H9 (cell line): Measurements from ENCODE around the gene VAV3. TPM values are rescaled to one million over a fixed set of nuclear protein-coding genes. Genes with fewer than 3 reads are reported as not detected.

Experiments
- DNase-seq: peaks from one replicate; pipeline ENCODE4 v3.0.0-alpha.2; 2017
- H2AFZ ChIP-seq: one replicate; pipeline ENCODE4 v1.6.1; 2013; ENCODE audit warnings: mild to moderate bottlenecking, low read length, control low read depth, moderate library complexity
- H2AK5ac ChIP-seq: 2 replicates; pipeline ENCODE4 v1.6.1; 2013; ENCODE audit warnings: low read length, control low read depth, mixed read lengths; ENCODE audit not compliant: insufficient read length
- H2BK120ac ChIP-seq: one replicate; pipeline ENCODE4 v1.6.1; 2013; ENCODE audit warnings: low read depth, mild to moderate bottlenecking, low read length, control low read depth, inconsistent platforms; ENCODE audit not compliant: poor library complexity, severe bottlenecking
- H2BK12ac ChIP-seq: 2 replicates; pipeline ENCODE4 v1.6.1; 2013; ENCODE audit warnings: low read length, control low read depth, mixed read lengths, low read depth; ENCODE audit not compliant: insufficient read length
- H2BK15ac ChIP-seq: 2 replicates; pipeline ENCODE4 v1.6.1; 2013; ENCODE audit warnings: low read depth, low read length, control low read depth
- H2BK20ac ChIP-seq: one replicate; pipeline ENCODE4 v1.6.1; 2013; ENCODE audit warnings: low read depth, mild to moderate bottlenecking, low read length, control low read depth, inconsistent platforms; ENCODE audit not compliant: poor library complexity, severe bottlenecking
- H2BK5ac ChIP-seq: 2 replicates; pipeline ENCODE4 v1.6.1; 2013; ENCODE audit warnings: low read length, control low read depth, mixed read lengths; ENCODE audit not compliant: insufficient read length
- H3K14ac ChIP-seq: 2 replicates; pipeline ENCODE4 v1.6.1; 2013; ENCODE audit warnings: low read length, control low read depth; ENCODE audit not compliant: insufficient read depth
- H3K18ac ChIP-seq: 2 replicates; pipeline ENCODE4 v1.6.1; 2013; ENCODE audit warnings: low read depth, mild to moderate bottlenecking, mixed read lengths, low read length, control low read depth; ENCODE audit not compliant: insufficient read length
- H3K23ac ChIP-seq: 2 replicates; pipeline ENCODE4 v1.6.1; 2013; ENCODE audit warnings: low read length, control low read depth, mixed read lengths, low read depth; ENCODE audit not compliant: insufficient read length
- H3K23me2 ChIP-seq: 2 replicates; pipeline ENCODE4 v1.6.1; 2013; ENCODE audit warnings: low read depth, mild to moderate bottlenecking, mixed read lengths, low read length, control low read depth; ENCODE audit not compliant: insufficient read length, poor library complexity, severe bottlenecking
- H3K27ac ChIP-seq: 2 replicates; pipeline ENCODE4 v1.5.1; 2013; ENCODE audit warnings: low read length, control low read depth, mixed read lengths, low read depth; ENCODE audit not compliant: insufficient read length
- H3K27me3 ChIP-seq: 2 replicates; pipeline ENCODE4 v1.6.1; 2013; ENCODE audit warnings: low read length, control low read depth, inconsistent platforms; ENCODE audit not compliant: insufficient read depth
- H3K4ac ChIP-seq: 2 replicates; pipeline ENCODE4 v1.6.1; 2013; ENCODE audit warnings: low read depth, mild to moderate bottlenecking, control low read depth, inconsistent platforms, low read length, moderate library complexity
- H3K4me1 ChIP-seq: 2 replicates; pipeline ENCODE4 v1.6.1; 2013; ENCODE audit warnings: low read length, control low read depth, inconsistent platforms; ENCODE audit not compliant: insufficient read depth
- H3K4me2 ChIP-seq: 2 replicates; pipeline ENCODE4 v1.6.1; 2013; ENCODE audit warnings: low read length, control low read depth, mixed read lengths; ENCODE audit not compliant: insufficient read length, insufficient read depth
- H3K56ac ChIP-seq: 2 replicates; pipeline ENCODE4 v1.6.1; 2013; ENCODE audit warnings: low read depth, mild to moderate bottlenecking, mixed read lengths, low read length, control low read depth; ENCODE audit not compliant: insufficient read length
- H3K79me1 ChIP-seq: 2 replicates; pipeline ENCODE4 v1.6.1; 2013; ENCODE audit warnings: low read depth, mild to moderate bottlenecking, moderate library complexity, low read length, control low read depth, inconsistent platforms; ENCODE audit not compliant: insufficient read depth, poor library complexity, severe bottlenecking
- H3K79me2 ChIP-seq: 2 replicates; pipeline ENCODE4 v1.6.1; 2013; ENCODE audit warnings: low read length, control low read depth, inconsistent platforms; ENCODE audit not compliant: insufficient read depth
- H3K9ac ChIP-seq: 2 replicates; pipeline ENCODE4 v1.6.1; 2013; ENCODE audit warnings: low read length, control low read depth, mixed read lengths; ENCODE audit not compliant: insufficient read length; ENCODE audit errors: extremely low read depth
- H3K9me3 ChIP-seq: one replicate; pipeline ENCODE4 v1.6.1; 2013; ENCODE audit warnings: low read depth, low read length, inconsistent platforms; ENCODE audit not compliant: control insufficient read depth
- H3T11ph ChIP-seq: one replicate; pipeline ENCODE4 v1.6.1; 2013; ENCODE audit warnings: mild to moderate bottlenecking, low read length, control low read depth, inconsistent platforms
- H4K20me1 ChIP-seq: one replicate; pipeline ENCODE4 v1.6.1; 2013; ENCODE audit not compliant: control insufficient read depth, insufficient read length, insufficient read depth
- H4K5ac ChIP-seq: 2 replicates; pipeline ENCODE4 v1.6.1; 2013; ENCODE audit warnings: low read depth, mild to moderate bottlenecking, mixed read lengths, low read length, control low read depth; ENCODE audit not compliant: insufficient read length
- H4K8ac ChIP-seq: replicated peaks from 2 replicates; pipeline ENCODE4 v1.6.1; 2013; ENCODE audit warnings: low read length, control low read depth, mixed read lengths, low read depth; ENCODE audit not compliant: insufficient read length
- H4K91ac ChIP-seq: 2 replicates; pipeline ENCODE4 v1.6.1; 2013; ENCODE audit warnings: low read depth, mild to moderate bottlenecking, moderate library complexity, mixed read lengths, low read length, control low read depth; ENCODE audit not compliant: insufficient read length
- H3K27ac Mint-ChIP-seq, 3 experiments: 2 replicates in 2 of 3; 3 replicates in 1 of 3; pipeline ENCODE4 v1.8.0; 2020 to 2021; ENCODE audit warnings: mixed read lengths in 3 of 3, mild to moderate bottlenecking in 1 of 3, moderate library complexity in 1 of 3
- H3K27me3 Mint-ChIP-seq: 2 replicates; pipeline ENCODE4 v1.8.0; 2021; ENCODE audit warnings: low read depth, mild to moderate bottlenecking, moderate library complexity, mixed read lengths
- H3K36me3 Mint-ChIP-seq, 3 experiments: 2 replicates in 2 of 3; 3 replicates in 1 of 3; pipeline ENCODE4 v1.8.0; 2020 to 2021; ENCODE audit warnings: low read depth in 3 of 3, mixed read lengths in 3 of 3; ENCODE audit not compliant: insufficient read depth in 1 of 3
- H3K4me1 Mint-ChIP-seq, 2 experiments: 2 replicates each; pipeline ENCODE4 v1.8.0; 2020; ENCODE audit warnings: mixed read lengths in 2 of 2
- H3K4me3 Mint-ChIP-seq, 2 experiments: 2 replicates in 1 of 2; 3 replicates in 1 of 2; pipeline ENCODE4 v1.8.0; 2020 to 2021; ENCODE audit warnings: mild to moderate bottlenecking in 2 of 2, mixed read lengths in 2 of 2, moderate library complexity in 1 of 2
- H3K9me3 Mint-ChIP-seq, 2 experiments: 2 replicates in 1 of 2; 3 replicates in 1 of 2; pipeline ENCODE4 v1.8.0; 2020; ENCODE audit warnings: mild to moderate bottlenecking in 2 of 2, mixed read lengths in 2 of 2, moderate library complexity in 1 of 2
- CTCF ChIP-seq: fragments of 200-600 bp; sonication (generic); conservative IDR thresholded peaks from 3 replicates; pipeline ENCODE4 v1.8.0; 2021; ENCODE audit warnings: antibody characterized with exemption, mild to moderate bottlenecking
- WGBS: extraction: QIAGEN DNeasy Blood & Tissue Kit; methylation state at CpG from one replicate; pipeline ENCODE4 v1.1.7; 2013; ENCODE audit warnings: missing lambda C conversion rate, low lambda C conversion rate, mixed read lengths; ENCODE audit not compliant: insufficient read length; ENCODE audit errors: extremely low coverage; 5-methylcytosine and 5-hydroxymethylcytosine counted together
- total RNA-seq: library from RNA; stranded (reverse); gene quantifications from 2 replicates; pipeline ENCODE4 v1.2.1, GENCODE V29; 2021

Gene VAV3
- total RNA-seq, 1 experiment from 2014 or later = 5.1 TPM

- Mint-ChIP-seq H3K4me3 (no peak overlapping the region), H3K4me1 (peaks cover 20 to 21% of the 10 kb centered on the region in 2 experiments), H3K27me3 (no peaks in the 10 kb centered on the region), H3K36me3 (peaks cover 0 to 20% (median 0%) of the 10 kb centered on the region in 3 experiments; a peak in 2 of 7 replicates), H3K27ac (peak overlapping the region; percentile 16 to 83 (median 54); a peak in 3 of 7 replicates), H3K9me3 (peaks cover 0 to 2% of the 10 kb centered on the region in 2 experiments; a peak in 1 of 5 replicates)
- Histone ChIP-seq H3K56ac (no peak overlapping the region), H2AFZ (no peak overlapping the region), H4K8ac (no peak overlapping the region), H2BK15ac (no peak overlapping the region), H3K27me3 (no peaks in the 10 kb centered on the region), H4K20me1 (no peaks in the 10 kb centered on the region), H2BK20ac (no peak overlapping the region), H3K23ac (no peak overlapping the region), H3K18ac (no peak overlapping the region), H2AK5ac (no peak overlapping the region), H3K27ac (no peak overlapping the region), H3K14ac (no peak overlapping the region), H4K91ac (no peak overlapping the region), H3K4ac (no peak overlapping the region), H4K5ac (no peak overlapping the region), H3K23me2 (no peaks in the 10 kb centered on the region), H3K4me1 (peaks cover 2% of the 10 kb centered on the region; the same call in 1 of the 2 replicates), H2BK120ac (no peak overlapping the region), H2BK12ac (no peak overlapping the region), H3K9me3 (no peaks in the 10 kb centered on the region), H3K9ac (no peak overlapping the region), H3T11ph (no peak overlapping the region), H3K79me1 (no peaks in the 10 kb centered on the region), H3K4me2 (no peak overlapping the region), H2BK5ac (no peak overlapping the region), H3K79me2 (no peaks in the 10 kb centered on the region)
- WGBS = no CpG with 5 or more reads among the region's 4 CpGs
- TF ChIP-seq CTCF = no peak
- DNase-seq = no peak
These were observed 143.6 kb downstream of the VAV3 start for GRCh38 chr1:107821340-107821739.
